Measurements from ENCODE around the gene PTPRC.

The PTPRC gene

GRCh38 chr1:198620218-198620617 is 18.6 kb upstream of the PTPRC start:
- DNase-seq (ENCODE audit: low read depth), result no peak

- DNase-seq (ENCODE audit: low read depth), result peak; percentile 55
Measured at GRCh38 chr1:198620951-198621824, 17.7 kb upstream of the PTPRC start.

- no peak for DNase-seq (ENCODE audit: low read depth)
Measured at GRCh38 chr1:198622001-198622400, 16.8 kb upstream of the PTPRC start.

GRCh38 chr1:198623752-198624647 is 14.8 kb upstream of the PTPRC start:
- no peak for DNase-seq (ENCODE audit: low read depth)

GRCh38 chr1:198624648-198624980 is 14.2 kb upstream of the PTPRC start:
- DNase-seq (ENCODE audit: low read depth), result no peak

- no peak for DNase-seq (ENCODE audit: low read depth)
Measured at GRCh38 chr1:198627436-198628066, 11.3 kb upstream of the PTPRC start.

GRCh38 chr1:198628067-198628455 is 10.8 kb upstream of the PTPRC start:
- DNase-seq (ENCODE audit: low read depth), result no peak

- DNase-seq (ENCODE audit: low read depth), result no peak
Measured at GRCh38 chr1:198629610-198630009, 9.2 kb upstream of the PTPRC start.

GRCh38 chr1:198630863-198631262 is 8.0 kb upstream of the PTPRC start:
- no peak for DNase-seq (ENCODE audit: low read depth)

GRCh38 chr1:198631292-198631691 is 7.5 kb upstream of the PTPRC start:
- no peak for DNase-seq (ENCODE audit: low read depth)

GRCh38 chr1:198632007-198632406 is 6.8 kb upstream of the PTPRC start:
- DNase-seq (ENCODE audit: low read depth), result no peak

- no peak for DNase-seq (ENCODE audit: low read depth)
Measured at GRCh38 chr1:198633675-198634121, 5.1 kb upstream of the PTPRC start.

- DNase-seq (ENCODE audit: low read depth), result no peak
Measured at GRCh38 chr1:198635964-198636363, 2.9 kb upstream of the PTPRC start.

GRCh38 chr1:198636391-198636790 is 2.4 kb upstream of the PTPRC start:
- no peak for DNase-seq (ENCODE audit: low read depth)

- no peak for DNase-seq (ENCODE audit: low read depth)
Measured at GRCh38 chr1:198637157-198637556, 1.7 kb upstream of the PTPRC start.

GRCh38 chr1:198637916-198638437 is 863 bp upstream of the PTPRC start:
- DNase-seq (ENCODE audit: low read depth), result no peak

GRCh38 chr1:198638441-198638840 is 399 bp upstream of the PTPRC start:
- DNase-seq (ENCODE audit: low read depth), result no peak

- DNase-seq (ENCODE audit: low read depth), result no peak
Measured at GRCh38 chr1:198639671-198640143, 867 bp downstream of the PTPRC start.

GRCh38 chr1:198640174-198640573 is 1.3 kb downstream of the PTPRC start:
- no peak for DNase-seq (ENCODE audit: low read depth)

GRCh38 chr1:198641501-198641900 is 2.7 kb downstream of the PTPRC start:
- no peak for DNase-seq (ENCODE audit: low read depth)

GRCh38 chr1:198641966-198642668 is 3.3 kb downstream of the PTPRC start:
- no peak for DNase-seq (ENCODE audit: low read depth)
